ENCODE measurements around the gene PLA2G4D. TPM values are rescaled to one million over a fixed set of nuclear protein-coding genes. Genes with fewer than 3 reads are reported as not detected.
"Not testable (repeated sequence)": the region's sequence is repeated elsewhere in the genome, so short reads cannot be mapped to it uniquely, and the experiment has no call there.

Gene PLA2G4D
- total and polyA plus RNA-seq, 8 donors, result 0.18 to 3.2 (median 2.0) TPM; not detected in 4

GRCh38 chr15:42093966-42094365, 396 bp downstream of the PLA2G4D start:
- TF ChIP-seq POLR2AphosphoS5 (IDR thresholded peaks at IDR 0.05) (no peak), CTCF (IDR thresholded peaks at IDR 0.05) (no peak), POLR2A (IDR thresholded peaks at IDR 0.05) (no peak), EP300 (IDR thresholded peaks at IDR 0.05) (no peak)
- WGBS, 5 donors, result 81 to 87% (median 82%) methylated on average over 5 to 7 of the region's 7 CpGs
- intact Hi-C loops (cut with DNase I; ENCODE audit: low total_unique reads), result no loop called here

GRCh38 chr15:42092398-42093318, 1.7 kb downstream of the PLA2G4D start:
- H3K27me3 ChIP-seq, result peaks cover 0 to 10% (median 0%) of the 10 kb centered on the region in 3 donors
- no peaks in the 10 kb centered on the region for H3K36me3 ChIP-seq
- H3K27ac ChIP-seq, result no peak overlapping the region
- H3K9me3 ChIP-seq, result no peaks in the 10 kb centered on the region
- DNase-seq, result peak in 1 of 2 donors; percentile 85
- WGBS, 5 donors, result 54 to 73% (median 63%) methylated on average over 16 to 21 of the region's 21 CpGs
- H3K4me1 ChIP-seq, result peaks cover 15 to 38% (median 36%) of the 10 kb centered on the region in 4 donors
- intact Hi-C loops (cut with DNase I; ENCODE audit: low total_unique reads), result no loop called here
- no peak overlapping the region for H3K4me3 ChIP-seq
- TF ChIP-seq CTCF (IDR thresholded peaks at IDR 0.05) (no peak), EP300 (IDR thresholded peaks at IDR 0.05) (no peak), POLR2A (IDR thresholded peaks at IDR 0.05) (no peak), POLR2AphosphoS5 (IDR thresholded peaks at IDR 0.05) (no peak)

More at GRCh38 chr15:42093966-42094365, 396 bp downstream of the PLA2G4D start:
- DNase-seq, result peak in 1 of 2 donors; percentile 17
- Histone ChIP-seq H3K36me3 (no peaks in the 10 kb centered on the region), H3K4me3 (no peak overlapping the region), H3K4me1 (peaks cover 8 to 25% (median 23%) of the 10 kb centered on the region in 4 donors), H3K27ac (no peak overlapping the region), H3K9me3 (no peaks in the 10 kb centered on the region), H3K27me3 (peaks cover 0 to 4% (median 0%) of the 10 kb centered on the region in 3 donors)

GRCh38 chr15:42091753-42092397, 2.5 kb downstream of the PLA2G4D start:
- Histone ChIP-seq H3K4me1 (peaks cover 15 to 40% (median 37%) of the 10 kb centered on the region in 4 donors), H3K27me3 (peaks cover 0 to 13% (median 0%) of the 10 kb centered on the region in 3 donors)
- H3K27ac ChIP-seq; H3K36me3 ChIP-seq; intact Hi-C loops (cut with DNase I; ENCODE audit: low total_unique reads); H3K4me3 ChIP-seq; DNase-seq; H3K9me3 ChIP-seq: not testable (repeated sequence)
- 79 to 92% (median 83%) methylated on average over 12 to 14 of the region's 14 CpGs for WGBS, 5 donors

- TF ChIP-seq POLR2A (IDR thresholded peaks at IDR 0.05), result no peak
- TF ChIP-seq CTCF (IDR thresholded peaks at IDR 0.05), result no peak
- no peak for TF ChIP-seq EP300 (IDR thresholded peaks at IDR 0.05)
- no peak for TF ChIP-seq POLR2AphosphoS5 (IDR thresholded peaks at IDR 0.05)
- H3K4me3 ChIP-seq, result no peak overlapping the region
- intact Hi-C loops (cut with DNase I; ENCODE audit: low total_unique reads), result no loop called here
- no peak overlapping the region for H3K27ac ChIP-seq
- H3K27me3 ChIP-seq, result peaks cover 0 to 10% (median 0%) of the 10 kb centered on the region in 3 donors
- peaks cover 15 to 40% (median 37%) of the 10 kb centered on the region in 4 donors for H3K4me1 ChIP-seq
- no peaks in the 10 kb centered on the region for H3K9me3 ChIP-seq
- 77 to 92% (median 82%) methylated on average over 9 of the region's 9 CpGs for WGBS, 5 donors
- DNase-seq, result no peak
- H3K36me3 ChIP-seq, result no peaks in the 10 kb centered on the region
Measured at GRCh38 chr15:42090781-42091180, 3.6 kb downstream of the PLA2G4D start.
